Measurements from ENCODE around the gene CASP9.
A peak's percentile ranks its signal among the peaks of the same experiment; 100 is the strongest.

Gene CASP9

GRCh38 chr1:15526490-15527339 lies 2.7 kb upstream of the CASP9 start, which contains the start of gene DNAJC16:
Gene DNAJC16 (plus strand): TSS chr1:15526848. CDS start chr1:15529106, 2,258 bp downstream.
- peak within 1 kb of the TSS; percentile 73 for H3K4me3 ChIP-seq (ENCODE audit: low read length)
- peak; percentile 30 for TF ChIP-seq CTCF (conservative IDR thresholded peaks at IDR 0.05; ENCODE audit: low read depth, low read length)
- DNase-seq (ENCODE audit: low read depth): peak; percentile 100

GRCh38 chr1:15526021-15526489 lies 2.0 kb upstream of the CASP9 start:
- peak overlapping the region; percentile 73 for H3K4me3 ChIP-seq (ENCODE audit: low read length)
- peak; percentile 3 for DNase-seq (ENCODE audit: low read depth)
- no peak for TF ChIP-seq CTCF (conservative IDR thresholded peaks at IDR 0.05; ENCODE audit: low read depth, low read length)

GRCh38 chr1:15525050-15526020 lies 1.3 kb upstream of the CASP9 start:
- peak; percentile 90 for DNase-seq (ENCODE audit: low read depth)
- TF ChIP-seq CTCF (conservative IDR thresholded peaks at IDR 0.05; ENCODE audit: low read depth, low read length): no peak
- H3K4me3 ChIP-seq (ENCODE audit: low read length): peak overlapping the region; percentile 73

GRCh38 chr1:15524283-15525049 lies 451 bp upstream of the CASP9 start:
- peak; percentile 78 for DNase-seq (ENCODE audit: low read depth)
- peak overlapping the region; percentile 82 for H3K4me3 ChIP-seq (ENCODE audit: low read length)
- TF ChIP-seq CTCF (conservative IDR thresholded peaks at IDR 0.05; ENCODE audit: low read depth, low read length): no peak

DNA sequence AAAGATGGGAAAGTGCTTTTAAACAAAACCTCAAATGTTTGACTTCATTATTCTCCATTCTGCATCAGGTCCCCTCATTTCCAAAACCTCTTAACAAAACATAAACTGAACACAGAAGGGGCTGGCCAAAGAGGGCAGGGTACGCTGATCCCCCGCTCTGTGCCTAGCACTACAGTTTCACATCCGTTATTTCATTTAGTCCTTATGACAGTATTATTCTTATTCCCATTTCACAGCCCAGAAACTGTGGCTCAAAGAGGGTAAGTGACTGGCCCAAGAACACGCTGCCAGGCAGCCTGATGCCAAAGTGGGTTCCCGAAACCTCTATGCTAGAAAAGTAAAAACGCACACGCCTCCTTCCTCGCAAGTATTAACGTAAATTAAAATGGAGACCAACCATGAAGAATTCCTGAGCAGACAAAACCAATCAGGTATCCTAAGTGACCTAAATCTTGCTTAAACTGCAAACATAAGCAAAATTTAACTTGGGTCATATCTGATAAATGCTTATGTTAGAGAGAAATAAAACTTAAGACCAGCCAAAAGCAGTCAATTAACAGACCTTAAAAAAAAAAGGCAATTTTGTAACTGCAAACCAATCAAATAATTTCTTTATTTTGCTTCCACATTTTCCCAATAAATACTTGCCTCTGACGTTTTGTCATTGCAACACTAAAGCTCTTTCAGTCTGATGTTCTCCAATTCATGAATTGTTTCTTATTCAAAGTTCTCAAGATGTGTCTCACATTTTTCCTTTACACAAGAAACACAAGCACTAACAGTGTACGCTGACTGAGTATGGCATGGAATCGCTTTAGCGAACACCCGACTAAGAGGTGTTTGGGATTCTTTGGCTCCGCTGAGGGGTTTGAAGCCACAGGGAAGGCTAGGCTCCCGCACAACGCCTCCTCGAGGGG lies 653 bp downstream of the CASP9 start:
- peak; percentile 18 for DNase-seq (ENCODE audit: low read depth)
- peak overlapping the region; percentile 82 for H3K4me3 ChIP-seq (ENCODE audit: low read length)
- no peak for TF ChIP-seq CTCF (conservative IDR thresholded peaks at IDR 0.05; ENCODE audit: low read depth, low read length)

Measured in retinal pigment epithelial cell (primary cell).